Neural cell (in vitro differentiated cells): ENCODE results near the gene LRRK1. TPM values are rescaled to one million over a fixed set of nuclear protein-coding genes. Genes with fewer than 3 reads are reported as not detected.

Experiments
- H2AFZ ChIP-seq: fragments of 200-600, 300-800 bp; sonication (generic), shearing (Covaris generic); 2 replicates; pipeline ENCODE4 v1.6.0; 2014; ENCODE audit warnings: low read depth, mild to moderate bottlenecking, antibody characterized with exemption, low read length, moderate library complexity
- H3F3A ChIP-seq: fragments of 200-600 bp; shearing (Covaris generic); 2 replicates; pipeline ENCODE4 v1.6.1; 2016; ENCODE audit warnings: mild to moderate bottlenecking, moderate library complexity, mixed read lengths, antibody characterized with exemption, low read length; ENCODE audit not compliant: insufficient read depth, poor library complexity, severe bottlenecking
- H3K27ac ChIP-seq: fragments of 200-600, 300-800 bp; sonication (generic), shearing (Covaris generic); 2 replicates; pipeline ENCODE4 v1.5.1; 2014; ENCODE audit warnings: mild to moderate bottlenecking, low read length, moderate library complexity
- H3K27me3 ChIP-seq: fragments of 300-800, 200-600 bp; sonication (generic), shearing (Covaris generic); 2 replicates; pipeline ENCODE4 v1.6.0; 2014; ENCODE audit warnings: mild to moderate bottlenecking, low read depth, low read length, moderate library complexity; ENCODE audit not compliant: insufficient read depth
- H3K36me3 ChIP-seq: fragments of 300-800, 200-600 bp; sonication (generic), shearing (Covaris generic); 2 replicates; pipeline ENCODE4 v1.5.1; 2014; ENCODE audit warnings: mild to moderate bottlenecking, antibody characterized with exemption, low read length, moderate library complexity; ENCODE audit not compliant: insufficient read depth
- H3K4me2 ChIP-seq: fragments of 300-800, 200-600 bp; sonication (generic), shearing (Covaris generic); 2 replicates; pipeline ENCODE4 v1.6.0; 2014; ENCODE audit warnings: mild to moderate bottlenecking, low read length
- H3K4me3 ChIP-seq: fragments of 300-800, 200-600 bp; sonication (generic), shearing (Covaris generic); 2 replicates; pipeline ENCODE4 v1.5.1; 2014; ENCODE audit warnings: mild to moderate bottlenecking, low read length, moderate library complexity
- H3K79me2 ChIP-seq: fragments of 200-600 bp; shearing (Covaris generic); replicated peaks from 2 replicates; pipeline ENCODE4 v1.6.0; 2014; ENCODE audit warnings: mild to moderate bottlenecking, low read length, moderate library complexity; ENCODE audit not compliant: insufficient read depth
- H3K9ac ChIP-seq: fragments of 300-800, 200-600 bp; sonication (generic), shearing (Covaris generic); 2 replicates; pipeline ENCODE4 v1.6.1; 2016; ENCODE audit warnings: mild to moderate bottlenecking, low read length, mixed read lengths
- H3K9me2 ChIP-seq: fragments of 200-600 bp; shearing (Covaris generic); 2 replicates; pipeline ENCODE4 v1.6.1; 2016; ENCODE audit warnings: mild to moderate bottlenecking, low read length, mixed read lengths; ENCODE audit not compliant: insufficient read depth
- H3K9me3 ChIP-seq: fragments of 200-600, 300-800 bp; sonication (generic), shearing (Covaris generic); 2 replicates; pipeline ENCODE4 v1.6.1; 2016; ENCODE audit warnings: mild to moderate bottlenecking, mixed run types, low read length, moderate library complexity, mixed read lengths
- H4K20me1 ChIP-seq: fragments of 200-600 bp; shearing (Covaris generic); 2 replicates; pipeline ENCODE4 v1.6.1; 2016; ENCODE audit warnings: mild to moderate bottlenecking, mixed run types; ENCODE audit not compliant: insufficient read depth
- EP300 ChIP-seq: fragments of 450-650 bp; conservative IDR thresholded peaks from 2 replicates; pipeline ENCODE4 v1.6.1; 2014; ENCODE audit warnings: antibody characterized with exemption, mild to moderate bottlenecking, moderate library complexity; ENCODE audit not compliant: poor library complexity, severe bottlenecking
- EZH2 ChIP-seq: fragments of 200-600, 300-800 bp; shearing (Covaris generic), sonication (generic); IDR thresholded peaks from 2 replicates; pipeline ENCODE4 v1.6.1; 2014; ENCODE audit warnings: antibody characterized with exemption, low read length, borderline replicate concordance, mild to moderate bottlenecking; ENCODE audit not compliant: insufficient read depth, poor library complexity, severe bottlenecking
- MXI1 ChIP-seq: fragments of 450-650 bp; conservative IDR thresholded peaks from 2 replicates; pipeline ENCODE4 v1.6.1; 2014; ENCODE audit warnings: antibody characterized with exemption, mild to moderate bottlenecking; ENCODE audit not compliant: poor library complexity, severe bottlenecking
- POLR2AphosphoS5 ChIP-seq: IDR thresholded peaks from 2 replicates; pipeline ENCODE4 v1.6.1; 2012
- RAD21 ChIP-seq: fragments of 450-650 bp; conservative IDR thresholded peaks from 2 replicates; pipeline ENCODE4 v1.6.1; 2014; ENCODE audit warnings: antibody characterized with exemption, mild to moderate bottlenecking, moderate library complexity
- SMC3 ChIP-seq: fragments of 450-650 bp; conservative IDR thresholded peaks from 2 replicates; pipeline ENCODE4 v1.6.1; 2014; ENCODE audit warnings: antibody characterized with exemption, mild to moderate bottlenecking, moderate library complexity; ENCODE audit not compliant: poor library complexity
- TAF1 ChIP-seq: IDR thresholded peaks from 2 replicates; pipeline ENCODE4 v1.6.1; 2012; ENCODE audit warnings: low read depth
- polyA plus RNA-seq: library from polyadenylated mRNA; depleted of rRNA; stranded (reverse); fragments of >200 nt; gene quantifications from 2 replicates; pipeline ENCODE4 v1.2.3, GENCODE V29; 2014
- TF ChIP-seq, protein P1 (sequence below): fragments of 450-650 bp; IDR thresholded peaks from 2 replicates; pipeline ENCODE4 v1.5.1; 2014; ENCODE audit warnings: antibody characterized with exemption, mild to moderate bottlenecking, moderate library complexity; ENCODE audit not compliant: poor library complexity, severe bottlenecking
- TF ChIP-seq, protein P2 (sequence below): IDR thresholded peaks from 2 replicates; pipeline ENCODE4 v1.6.1; 2012; ENCODE audit warnings: borderline replicate concordance

Gene LRRK1
- polyA plus RNA-seq, 1 donor from 2014 or later = 0.06 TPM

DNA sequence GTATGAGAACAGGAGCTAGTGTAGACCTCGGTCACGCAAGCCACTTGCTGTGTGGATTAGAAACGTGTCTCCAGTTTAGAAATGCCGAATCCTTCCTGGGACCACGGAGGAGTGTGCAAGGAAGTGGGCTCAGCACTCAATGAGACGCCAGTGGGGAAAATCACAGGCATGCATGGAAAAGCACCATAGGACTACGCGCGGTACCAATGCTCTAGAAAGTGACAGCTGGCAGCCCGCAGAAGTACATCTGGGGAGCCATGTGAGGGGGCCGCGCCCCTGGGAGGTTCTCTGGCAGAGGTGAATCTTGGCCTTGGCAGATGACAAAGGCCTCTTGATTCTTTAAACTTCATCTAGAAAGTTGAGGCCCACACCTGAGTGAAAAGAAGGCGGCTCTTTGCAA lies 99.3 kb downstream of the LRRK1 start:
- Histone ChIP-seq H3K9me2 (no peaks in the 10 kb centered on the region), H2AFZ (no peak overlapping the region), H3K27ac (no peak overlapping the region), H3K36me3 (no peaks in the 10 kb centered on the region), H3K79me2 (no peaks in the 10 kb centered on the region), H3K4me3 (no peak overlapping the region), H3K27me3 (no peaks in the 10 kb centered on the region), H3K9me3 (no peaks in the 10 kb centered on the region), H3K9ac (no peak overlapping the region), H4K20me1 (no peaks in the 10 kb centered on the region), H3K4me2 (no peak overlapping the region), H3F3A (no peaks in the 10 kb centered on the region)
- TF ChIP-seq, protein P1, sequence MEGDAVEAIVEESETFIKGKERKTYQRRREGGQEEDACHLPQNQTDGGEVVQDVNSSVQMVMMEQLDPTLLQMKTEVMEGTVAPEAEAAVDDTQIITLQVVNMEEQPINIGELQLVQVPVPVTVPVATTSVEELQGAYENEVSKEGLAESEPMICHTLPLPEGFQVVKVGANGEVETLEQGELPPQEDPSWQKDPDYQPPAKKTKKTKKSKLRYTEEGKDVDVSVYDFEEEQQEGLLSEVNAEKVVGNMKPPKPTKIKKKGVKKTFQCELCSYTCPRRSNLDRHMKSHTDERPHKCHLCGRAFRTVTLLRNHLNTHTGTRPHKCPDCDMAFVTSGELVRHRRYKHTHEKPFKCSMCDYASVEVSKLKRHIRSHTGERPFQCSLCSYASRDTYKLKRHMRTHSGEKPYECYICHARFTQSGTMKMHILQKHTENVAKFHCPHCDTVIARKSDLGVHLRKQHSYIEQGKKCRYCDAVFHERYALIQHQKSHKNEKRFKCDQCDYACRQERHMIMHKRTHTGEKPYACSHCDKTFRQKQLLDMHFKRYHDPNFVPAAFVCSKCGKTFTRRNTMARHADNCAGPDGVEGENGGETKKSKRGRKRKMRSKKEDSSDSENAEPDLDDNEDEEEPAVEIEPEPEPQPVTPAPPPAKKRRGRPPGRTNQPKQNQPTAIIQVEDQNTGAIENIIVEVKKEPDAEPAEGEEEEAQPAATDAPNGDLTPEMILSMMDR = no peak
- TF ChIP-seq MXI1 = no peak
- TF ChIP-seq EP300 = no peak
- TF ChIP-seq SMC3 = no peak
- TF ChIP-seq EZH2 = no peak
- no peak for TF ChIP-seq TAF1
- TF ChIP-seq RAD21 = no peak
- TF ChIP-seq POLR2AphosphoS5 = no peak
- TF ChIP-seq, protein P2, sequence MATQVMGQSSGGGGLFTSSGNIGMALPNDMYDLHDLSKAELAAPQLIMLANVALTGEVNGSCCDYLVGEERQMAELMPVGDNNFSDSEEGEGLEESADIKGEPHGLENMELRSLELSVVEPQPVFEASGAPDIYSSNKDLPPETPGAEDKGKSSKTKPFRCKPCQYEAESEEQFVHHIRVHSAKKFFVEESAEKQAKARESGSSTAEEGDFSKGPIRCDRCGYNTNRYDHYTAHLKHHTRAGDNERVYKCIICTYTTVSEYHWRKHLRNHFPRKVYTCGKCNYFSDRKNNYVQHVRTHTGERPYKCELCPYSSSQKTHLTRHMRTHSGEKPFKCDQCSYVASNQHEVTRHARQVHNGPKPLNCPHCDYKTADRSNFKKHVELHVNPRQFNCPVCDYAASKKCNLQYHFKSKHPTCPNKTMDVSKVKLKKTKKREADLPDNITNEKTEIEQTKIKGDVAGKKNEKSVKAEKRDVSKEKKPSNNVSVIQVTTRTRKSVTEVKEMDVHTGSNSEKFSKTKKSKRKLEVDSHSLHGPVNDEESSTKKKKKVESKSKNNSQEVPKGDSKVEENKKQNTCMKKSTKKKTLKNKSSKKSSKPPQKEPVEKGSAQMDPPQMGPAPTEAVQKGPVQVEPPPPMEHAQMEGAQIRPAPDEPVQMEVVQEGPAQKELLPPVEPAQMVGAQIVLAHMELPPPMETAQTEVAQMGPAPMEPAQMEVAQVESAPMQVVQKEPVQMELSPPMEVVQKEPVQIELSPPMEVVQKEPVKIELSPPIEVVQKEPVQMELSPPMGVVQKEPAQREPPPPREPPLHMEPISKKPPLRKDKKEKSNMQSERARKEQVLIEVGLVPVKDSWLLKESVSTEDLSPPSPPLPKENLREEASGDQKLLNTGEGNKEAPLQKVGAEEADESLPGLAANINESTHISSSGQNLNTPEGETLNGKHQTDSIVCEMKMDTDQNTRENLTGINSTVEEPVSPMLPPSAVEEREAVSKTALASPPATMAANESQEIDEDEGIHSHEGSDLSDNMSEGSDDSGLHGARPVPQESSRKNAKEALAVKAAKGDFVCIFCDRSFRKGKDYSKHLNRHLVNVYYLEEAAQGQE = no peak

GRCh38 chr15:101019366-101019896 lies 100.3 kb downstream of the LRRK1 start:
- Histone ChIP-seq H3K27me3 (no peaks in the 10 kb centered on the region), H3K9me2 (no peaks in the 10 kb centered on the region), H3K9me3 (no peaks in the 10 kb centered on the region), H3K36me3 (no peaks in the 10 kb centered on the region), H3K4me2 (no peak overlapping the region), H3K79me2 (no peaks in the 10 kb centered on the region), H3K27ac (no peak overlapping the region), H2AFZ (no peak overlapping the region), H3F3A (no peaks in the 10 kb centered on the region), H3K4me3 (no peak overlapping the region), H3K9ac (no peak overlapping the region), H4K20me1 (no peaks in the 10 kb centered on the region)
- no peak for TF ChIP-seq SMC3
- TF ChIP-seq, protein P1 = no peak
- TF ChIP-seq, protein P2 = no peak
- TF ChIP-seq EZH2 = no peak
- no peak for TF ChIP-seq EP300
- no peak for TF ChIP-seq MXI1
- no peak for TF ChIP-seq RAD21
- TF ChIP-seq POLR2AphosphoS5 = no peak
